HG03103 (cell line): ENCODE measurements around the gene EMC6.

Experiments used
- ATAC-seq: cut with Tn5 transposase; IDR thresholded peaks from one replicate; pipeline ENCODE4 v1.9.1; 2021; ENCODE audit warnings: low read depth; ENCODE audit not compliant: unreplicated experiment

The EMC6 gene

DNA sequence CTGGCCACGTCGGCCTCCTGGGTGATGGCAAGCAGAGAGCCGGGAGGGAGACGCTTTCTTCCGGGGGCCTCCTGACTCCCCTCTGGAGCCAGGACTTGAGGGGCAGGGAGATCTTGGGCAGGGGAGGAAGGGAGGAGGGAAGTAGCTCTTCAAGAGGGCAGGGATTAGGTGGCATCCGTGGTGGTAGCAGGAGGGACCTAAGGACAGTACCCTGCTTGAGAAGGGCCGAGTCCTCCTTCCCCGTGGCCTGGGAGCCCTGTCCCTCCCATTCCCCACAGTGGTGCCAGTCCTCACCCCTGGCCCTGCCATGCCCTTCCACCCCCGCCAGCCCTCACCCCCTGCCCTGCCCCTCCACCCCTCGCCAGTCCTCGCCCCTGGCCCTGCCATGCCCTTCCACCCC, 12.8 kb upstream of the EMC6 start:
- no peak for ATAC-seq

- no peak for ATAC-seq
Measured at GRCh38 chr17:3656353-3656752, 12.3 kb upstream of the EMC6 start.

DNA sequence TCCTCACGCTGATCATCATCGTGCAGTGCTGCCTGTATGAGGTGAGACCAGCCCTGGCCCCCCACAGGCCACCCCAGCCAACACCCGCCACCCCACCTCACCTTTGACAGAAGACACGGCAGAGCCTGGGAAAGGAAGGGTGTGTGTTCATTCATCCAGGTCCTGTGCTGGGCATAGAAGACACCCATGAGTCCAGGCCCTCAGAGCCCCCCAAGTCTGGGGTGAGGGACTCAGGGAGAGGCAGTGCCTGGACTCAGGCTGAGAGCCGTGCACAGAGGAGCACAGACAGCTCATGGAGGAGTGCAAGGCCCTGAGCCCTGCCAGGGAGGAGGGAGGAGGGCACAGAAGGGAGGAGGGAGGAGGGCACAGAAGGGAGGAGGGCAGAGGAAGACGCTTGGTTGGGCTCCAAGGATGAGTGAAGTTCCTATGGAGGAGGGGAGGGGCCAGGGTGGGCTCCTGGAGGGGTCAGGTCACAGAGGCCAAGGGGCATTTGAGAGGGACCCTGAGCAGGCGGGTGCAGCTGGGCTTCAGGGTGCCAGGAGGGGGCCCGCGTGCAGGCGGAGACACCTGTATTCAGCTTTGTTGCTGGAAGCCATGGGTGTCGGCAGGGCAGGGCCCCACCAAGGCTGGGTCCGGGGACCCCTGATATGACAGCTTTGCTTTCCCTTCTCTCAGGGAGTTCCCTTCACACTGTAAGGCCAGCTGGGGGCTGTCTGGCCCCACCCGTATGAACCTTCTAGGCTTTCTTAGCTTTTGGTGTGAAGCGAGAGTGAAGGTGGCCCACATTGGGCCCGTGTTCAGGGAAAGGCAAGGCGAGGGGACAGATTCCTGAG, 11.6 kb upstream of the EMC6 start:
- ATAC-seq: no peak

GRCh38 chr17:3657588-3657869, 11.1 kb upstream of the EMC6 start:
- ATAC-seq: no peak

GRCh38 chr17:3657874-3658783, 10.5 kb upstream of the EMC6 start:
- ATAC-seq: no peak

GRCh38 chr17:3658784-3659449, 9.7 kb upstream of the EMC6 start:
- ATAC-seq: no peak

- no peak for ATAC-seq
Measured at GRCh38 chr17:3659541-3660111, 9.0 kb upstream of the EMC6 start.

DNA sequence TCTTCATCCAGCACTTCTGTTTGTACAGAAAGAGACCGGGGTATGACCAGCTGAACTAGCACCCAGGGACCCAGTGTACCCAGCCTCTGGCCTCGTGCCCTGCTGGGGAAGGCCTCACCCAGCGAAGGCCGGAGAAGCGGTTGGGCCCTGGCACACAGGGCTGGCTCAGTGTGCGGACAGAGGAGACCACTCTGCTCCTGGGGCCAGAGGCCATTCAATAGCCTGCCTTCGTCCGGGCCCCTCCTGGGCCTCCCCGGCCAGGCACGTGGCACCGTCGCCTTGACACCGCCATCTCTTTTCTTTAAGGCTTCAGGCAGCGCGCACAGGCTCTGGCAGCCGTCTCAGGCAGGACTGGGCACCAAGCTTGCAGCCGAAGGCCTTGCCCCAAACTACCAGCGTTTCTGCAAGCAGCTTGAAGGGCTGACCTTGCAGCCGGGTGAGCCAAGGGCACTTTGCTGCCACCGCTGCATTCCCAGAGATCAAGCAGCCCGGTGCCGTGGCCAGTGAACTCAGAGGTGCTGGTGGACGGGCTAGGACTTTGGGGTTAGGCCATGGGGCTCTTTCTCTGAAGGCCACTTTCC, 8.2 kb upstream of the EMC6 start:
- ATAC-seq: no peak

DNA sequence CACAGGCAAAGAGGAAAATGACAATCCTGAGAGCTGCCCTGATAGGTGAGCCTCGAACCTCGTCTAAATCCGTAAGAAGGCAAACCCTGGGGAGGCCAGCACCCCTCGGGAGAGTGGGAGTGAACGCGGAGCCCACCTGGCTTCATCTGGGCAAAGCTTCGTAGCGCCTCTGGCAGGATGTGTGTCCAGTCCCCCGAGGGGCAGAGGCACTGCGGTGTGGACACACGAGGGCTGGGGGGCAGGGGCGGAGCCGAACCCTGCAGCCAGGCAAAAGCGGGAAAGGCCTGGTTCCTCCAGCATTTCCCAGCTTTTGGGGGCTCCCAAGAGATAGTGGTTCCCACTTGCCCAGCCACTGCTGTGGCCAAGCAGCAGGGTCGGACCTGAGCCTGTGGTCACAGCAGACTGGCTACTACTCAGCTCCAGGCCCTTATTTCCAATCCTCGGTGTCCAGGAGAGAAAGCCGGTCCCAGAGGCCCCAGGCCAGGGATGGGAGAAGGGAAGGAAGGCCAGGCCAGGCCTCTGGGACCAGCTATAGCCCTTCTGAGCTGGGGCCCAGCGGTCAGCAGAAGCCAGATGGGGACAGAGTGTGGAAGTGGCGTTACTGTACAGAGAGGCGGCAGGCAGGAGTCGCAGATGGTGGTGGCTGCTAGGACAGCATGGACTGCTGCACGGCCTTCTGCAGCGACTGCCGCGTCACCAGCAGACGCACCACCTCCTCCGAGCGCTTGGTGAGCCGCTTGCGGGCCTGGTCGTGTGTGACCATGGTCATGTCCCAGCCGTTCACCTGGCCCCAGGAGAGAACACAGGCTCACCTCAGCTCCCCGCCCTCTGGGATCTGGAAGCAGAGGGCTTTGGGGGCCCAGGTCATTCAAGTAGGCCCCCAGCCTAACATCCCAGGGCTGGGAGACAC, 5.3 kb upstream of the EMC6 start:
- no peak for ATAC-seq

DNA sequence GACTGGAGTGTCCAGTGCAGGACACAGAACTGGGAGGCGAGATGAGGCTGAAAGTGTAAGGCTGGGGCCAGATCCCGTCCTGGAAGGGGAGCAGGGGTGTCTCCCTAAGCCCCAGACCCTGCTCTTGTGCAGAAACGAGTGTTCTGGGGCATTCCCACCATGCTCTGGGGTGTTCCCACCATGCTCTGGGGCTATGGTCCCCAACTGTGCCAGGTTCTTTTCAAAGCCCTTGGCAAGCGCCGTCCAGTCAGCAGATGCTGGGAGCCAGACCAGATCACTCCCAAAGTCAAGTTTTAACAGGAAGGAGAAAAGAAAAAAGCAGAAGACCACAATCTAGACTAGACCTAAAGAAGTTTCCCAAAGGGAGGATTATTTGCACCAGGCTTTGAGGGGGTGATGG, 2.8 kb upstream of the EMC6 start:
- ATAC-seq: no peak

DNA sequence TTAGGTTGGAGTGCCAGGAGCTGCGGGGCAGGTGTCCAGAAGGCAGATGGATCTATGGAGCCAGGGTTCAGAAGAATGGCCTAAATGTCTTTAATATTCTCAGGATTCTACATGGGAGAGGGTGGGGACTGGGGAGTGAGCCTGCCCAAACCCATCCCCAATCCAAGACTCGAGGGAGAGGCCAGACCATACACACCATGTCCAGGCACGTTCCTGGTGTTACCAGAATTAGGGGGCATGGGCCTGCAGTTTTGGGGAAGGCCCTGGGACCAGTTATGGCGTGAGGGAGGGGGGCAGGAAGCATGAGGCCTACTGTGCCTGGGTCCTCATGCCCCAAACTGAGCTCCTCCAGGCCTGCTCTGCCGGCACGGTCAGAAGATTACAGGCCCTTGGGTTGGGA, 2.1 kb upstream of the EMC6 start:
- ATAC-seq: no peak

- ATAC-seq: no peak
Measured at GRCh38 chr17:3667366-3668278, 990 bp upstream of the EMC6 start.

- ATAC-seq: peak; percentile 4
Measured at GRCh38 chr17:3669085-3669347, 404 bp downstream of the EMC6 start.

DNA sequence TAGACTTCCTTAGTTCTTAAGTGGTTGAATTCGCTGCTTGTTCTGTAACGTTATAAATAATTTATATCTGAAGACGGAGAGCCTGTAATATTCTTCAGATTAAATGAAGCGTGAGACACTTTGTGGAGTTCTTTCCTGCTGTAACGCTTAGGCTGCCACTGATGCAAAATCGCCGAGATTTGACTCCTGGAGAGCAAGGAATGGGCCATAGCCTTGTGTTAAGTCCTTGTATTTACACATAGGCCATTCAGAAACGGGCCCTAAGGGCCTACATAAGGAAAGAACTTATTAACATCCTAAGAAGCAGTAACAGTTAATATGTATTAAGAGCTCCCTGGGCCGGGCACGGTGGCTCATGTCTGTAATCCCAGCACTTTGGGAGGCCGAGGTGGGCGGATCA, 936 bp downstream of the EMC6 start:
- ATAC-seq: no peak

- ATAC-seq: no peak
Measured at GRCh38 chr17:3672571-3672970, 4.0 kb downstream of the EMC6 start.

- no peak for ATAC-seq
Measured at GRCh38 chr17:3675886-3676285, 7.3 kb downstream of the EMC6 start.

GRCh38 chr17:3678095-3678820, 9.6 kb downstream of the EMC6 start:
- ATAC-seq: no peak

- ATAC-seq: no peak
Measured at GRCh38 chr17:3678821-3679530, 10.4 kb downstream of the EMC6 start.
